Stimulated activated CD8-positive, alpha-beta memory T cell treated with anti-CD3 and anti-CD28 coated beads, Interleukin-7, amount 100 ng/mL, for 1 hour (primary cell): Measurements from ENCODE around the gene FKTN.

Experiments used
- DNase-seq, 2 donors: peaks; one replicate each; pipeline ENCODE4 v3.0.0-alpha.2; 2020; ENCODE audit warnings: low read depth in 2 of 2

Gene FKTN

DNA sequence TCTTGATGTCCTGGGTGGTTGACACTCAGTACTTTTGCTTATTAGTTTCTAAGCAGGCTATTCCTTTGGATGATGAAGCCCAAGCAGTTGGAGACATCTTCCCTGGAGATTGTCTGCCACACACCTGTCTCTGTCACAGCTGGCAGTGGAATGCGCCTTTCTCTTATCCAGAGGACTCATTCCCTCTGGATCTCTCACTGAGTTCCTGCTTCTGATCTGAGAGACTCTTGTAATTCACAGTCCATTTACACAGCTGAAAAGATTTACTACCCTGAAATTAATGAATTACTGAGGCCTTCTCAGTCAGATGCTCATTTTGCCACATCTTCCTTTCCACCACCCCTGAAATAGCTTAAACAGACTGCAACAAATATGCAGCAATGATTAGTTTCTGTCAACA is 120.2 kb downstream of the FKTN start:
- no peak for DNase-seq

GRCh38 chr9:105678781-105679180 is 120.8 kb downstream of the FKTN start:
- no peak for DNase-seq

DNA sequence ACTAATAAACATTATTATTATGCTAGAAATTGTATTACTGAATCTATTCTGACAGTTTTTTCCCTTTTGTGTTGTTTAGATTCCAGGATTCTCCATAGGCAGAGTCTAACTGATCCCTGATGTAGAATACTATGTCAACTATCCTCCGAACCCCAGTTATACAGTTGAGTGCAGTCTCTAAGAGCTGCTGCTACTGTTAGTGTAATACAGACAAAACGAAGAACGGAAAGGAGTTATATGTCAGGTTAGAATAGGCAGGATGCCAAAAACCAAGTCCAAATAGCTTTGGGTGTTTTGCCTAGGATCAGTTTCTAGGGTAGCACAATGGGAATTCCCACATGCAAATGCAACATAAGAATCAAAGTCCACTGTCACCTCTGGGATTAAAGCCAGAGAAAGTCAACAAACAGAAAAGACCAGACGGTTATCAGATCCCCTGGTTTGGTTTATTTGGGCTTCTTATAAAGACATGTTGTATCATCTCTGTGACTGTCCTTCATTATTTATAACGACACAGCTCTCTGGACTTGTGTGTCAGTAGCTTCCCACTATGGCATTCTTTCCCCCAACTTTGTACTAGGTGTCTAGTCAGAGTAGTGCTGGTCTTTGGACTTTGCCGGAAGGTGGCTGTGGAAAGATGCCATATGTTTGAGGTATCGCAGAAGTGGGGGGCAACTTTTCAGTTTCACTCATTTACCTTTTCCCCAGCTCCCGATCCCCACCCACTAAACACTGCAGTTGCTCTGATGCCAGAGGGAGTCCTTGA is 121.5 kb downstream of the FKTN start:
- no peak for DNase-seq

DNA sequence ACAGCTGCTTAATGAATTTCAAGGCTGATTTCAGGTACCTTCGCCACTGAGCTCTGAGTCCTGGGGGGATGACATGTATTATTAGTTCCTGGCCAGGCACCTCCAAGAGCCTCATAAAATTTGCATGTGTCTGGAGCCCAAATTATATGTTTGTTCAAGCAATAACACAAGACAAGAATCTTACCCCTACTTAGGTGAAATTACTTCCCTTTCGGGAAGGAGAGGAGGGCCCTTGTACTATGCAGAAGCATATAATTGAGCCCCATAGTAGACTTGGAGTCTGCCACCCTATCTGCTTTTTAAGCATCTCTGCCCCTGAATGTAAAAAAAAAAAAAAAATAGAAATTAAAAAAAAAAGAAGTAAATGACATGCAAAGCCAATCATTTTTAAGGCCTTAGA is 123.4 kb downstream of the FKTN start:
- no peak for DNase-seq

GRCh38 chr9:105681724-105682123 is 123.8 kb downstream of the FKTN start:
- no peak for DNase-seq

DNA sequence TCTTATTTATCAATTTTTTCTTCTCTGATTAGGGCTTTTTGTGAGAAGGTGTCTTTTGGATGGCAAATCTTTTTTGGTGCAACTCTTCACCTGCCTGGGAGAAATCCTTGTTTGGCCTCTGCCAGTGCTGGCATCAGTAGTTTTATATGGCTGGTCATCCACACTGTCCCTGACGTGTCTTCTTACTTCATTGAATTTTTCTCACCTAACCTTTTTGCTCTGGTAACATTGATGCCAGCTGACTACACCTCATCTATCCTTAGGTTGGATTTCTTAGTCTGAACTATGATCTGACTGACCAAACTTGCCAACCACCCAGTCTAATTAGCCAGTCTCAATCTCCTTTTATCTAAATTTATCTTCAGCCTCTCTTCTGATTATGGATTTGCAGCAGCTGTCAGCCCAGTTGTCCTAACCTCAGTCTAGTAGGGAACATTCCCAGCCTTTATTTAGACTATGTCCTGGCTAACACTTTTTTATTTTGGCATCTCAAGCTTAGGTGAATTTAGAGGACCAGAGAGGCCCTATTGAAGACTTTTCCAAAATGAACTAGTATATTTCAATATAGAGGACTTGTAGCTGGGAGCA is 125.9 kb downstream of the FKTN start:
- no peak for DNase-seq

GRCh38 chr9:105686936-105687335 is 129.0 kb downstream of the FKTN start:
- no peak for DNase-seq
